ENCODE data around the gene NDUFAF7.

Gene NDUFAF7

GRCh38 chr2:37246205-37246604 is 14.7 kb downstream of the NDUFAF7 start:
- no peak for TF ChIP-seq GATA2 (IDR thresholded peaks at IDR 0.05; ENCODE audit: low read depth, low read length)
- TF ChIP-seq GATA3 (IDR thresholded peaks at IDR 0.05; ENCODE audit: low read depth, low read length): no peak

GRCh38 chr2:37250869-37251740 is 19.6 kb downstream of the NDUFAF7 start:
- no peak for TF ChIP-seq GATA3 (IDR thresholded peaks at IDR 0.05; ENCODE audit: low read depth, low read length)
- no peak for TF ChIP-seq GATA2 (IDR thresholded peaks at IDR 0.05; ENCODE audit: low read depth, low read length)

GRCh38 chr2:37262522-37262921 is 31.1 kb downstream of the NDUFAF7 start:
- TF ChIP-seq GATA3 (IDR thresholded peaks at IDR 0.05; ENCODE audit: low read depth, low read length): no peak
- no peak for TF ChIP-seq GATA2 (IDR thresholded peaks at IDR 0.05; ENCODE audit: low read depth, low read length)

- TF ChIP-seq GATA2 (IDR thresholded peaks at IDR 0.05; ENCODE audit: low read depth, low read length) (no peak), GATA3 (IDR thresholded peaks at IDR 0.05; ENCODE audit: low read depth, low read length) (no peak)
Measured at GRCh38 chr2:37263839-37264238, 32.4 kb downstream of the NDUFAF7 start.

GRCh38 chr2:37267685-37268084 is 36.2 kb downstream of the NDUFAF7 start:
- no peak for TF ChIP-seq GATA2 (IDR thresholded peaks at IDR 0.05; ENCODE audit: low read depth, low read length)
- TF ChIP-seq GATA3 (IDR thresholded peaks at IDR 0.05; ENCODE audit: low read depth, low read length): no peak

- no peak for TF ChIP-seq GATA2 (IDR thresholded peaks at IDR 0.05; ENCODE audit: low read depth, low read length)
- TF ChIP-seq GATA3 (IDR thresholded peaks at IDR 0.05; ENCODE audit: low read depth, low read length): no peak
Measured at GRCh38 chr2:37268111-37268510, 36.7 kb downstream of the NDUFAF7 start.

GRCh38 chr2:37271376-37272067 is 40.1 kb downstream of the NDUFAF7 start:
- no peak for TF ChIP-seq GATA3 (IDR thresholded peaks at IDR 0.05; ENCODE audit: low read depth, low read length)
- TF ChIP-seq GATA2 (IDR thresholded peaks at IDR 0.05; ENCODE audit: low read depth, low read length): no peak

- no peak for TF ChIP-seq GATA3 (IDR thresholded peaks at IDR 0.05; ENCODE audit: low read depth, low read length)
- no peak for TF ChIP-seq GATA2 (IDR thresholded peaks at IDR 0.05; ENCODE audit: low read depth, low read length)
Measured at GRCh38 chr2:37274359-37274965, 43.0 kb downstream of the NDUFAF7 start.

- TF ChIP-seq GATA2 (IDR thresholded peaks at IDR 0.05; ENCODE audit: low read depth, low read length): no peak
- no peak for TF ChIP-seq GATA3 (IDR thresholded peaks at IDR 0.05; ENCODE audit: low read depth, low read length)
Measured at GRCh38 chr2:37276291-37276690, 44.8 kb downstream of the NDUFAF7 start.

- TF ChIP-seq GATA3 (IDR thresholded peaks at IDR 0.05; ENCODE audit: low read depth, low read length) (no peak), GATA2 (IDR thresholded peaks at IDR 0.05; ENCODE audit: low read depth, low read length) (no peak)
Measured at GRCh38 chr2:37281916-37282315, 50.5 kb downstream of the NDUFAF7 start.

- TF ChIP-seq GATA2 (IDR thresholded peaks at IDR 0.05; ENCODE audit: low read depth, low read length): no peak
- TF ChIP-seq GATA3 (IDR thresholded peaks at IDR 0.05; ENCODE audit: low read depth, low read length): no peak
Measured at GRCh38 chr2:37282746-37283145, 51.3 kb downstream of the NDUFAF7 start.

- TF ChIP-seq GATA2 (IDR thresholded peaks at IDR 0.05; ENCODE audit: low read depth, low read length): no peak
- no peak for TF ChIP-seq GATA3 (IDR thresholded peaks at IDR 0.05; ENCODE audit: low read depth, low read length)
Measured at GRCh38 chr2:37283207-37283606, 51.7 kb downstream of the NDUFAF7 start.

- TF ChIP-seq GATA2 (IDR thresholded peaks at IDR 0.05; ENCODE audit: low read depth, low read length): no peak
- TF ChIP-seq GATA3 (IDR thresholded peaks at IDR 0.05; ENCODE audit: low read depth, low read length): no peak
Measured at GRCh38 chr2:37284381-37284780, 52.9 kb downstream of the NDUFAF7 start.

GRCh38 chr2:37287966-37288365 is 56.5 kb downstream of the NDUFAF7 start:
- TF ChIP-seq GATA3 (IDR thresholded peaks at IDR 0.05; ENCODE audit: low read depth, low read length) (no peak), GATA2 (IDR thresholded peaks at IDR 0.05; ENCODE audit: low read depth, low read length) (no peak)
